Prostate gland (tissue), 2 donors: ENCODE data around the gene EIF2S2. TPM values are rescaled to one million over a fixed set of nuclear protein-coding genes. Genes with fewer than 3 reads are reported as not detected.

ENCODE experiments used
- DNase-seq: peaks from one replicate; pipeline ENCODE4 v3.0.0-alpha.2; 2019; ENCODE audit warnings: low spot score
- H3K27ac ChIP-seq, 2 donors: fragments of 200-600 bp; sonication (generic); 2 replicates each; pipeline ENCODE4 v1.5.1; 2017 to 2019
- H3K27me3 ChIP-seq: fragments of 200-600 bp; sonication (generic); replicated peaks from 2 replicates; pipeline ENCODE4 v1.5.1; 2019; ENCODE audit not compliant: insufficient read depth
- H3K36me3 ChIP-seq, 2 donors: fragments of 200-600 bp; sonication (generic); 1 replicate in 1 of 2; 2 replicates in 1 of 2; pipeline versions ENCODE4 v1.5.1 to v1.8.1; 2017 to 2019
- H3K4me1 ChIP-seq: fragments of 200-600 bp; sonication (generic); replicated peaks from 2 replicates; pipeline ENCODE4 v1.5.1; 2019
- H3K4me3 ChIP-seq, 2 donors: fragments of 200-600 bp; sonication (generic); 2 replicates each; pipeline ENCODE4 v1.5.1; 2017 to 2019
- H3K9me3 ChIP-seq: fragments of 200-600 bp; sonication (generic); 2 replicates; pipeline ENCODE4 v1.5.1; 2017
- POLR2A ChIP-seq: fragments of 450-650 bp; IDR thresholded peaks from one replicate; pipeline ENCODE4 v1.6.1; 2016; ENCODE audit warnings: antibody characterized with exemption, mild to moderate bottlenecking
- POLR2AphosphoS5 ChIP-seq: sonication (generic); formaldehyde crosslinking; IDR thresholded peaks from one replicate; pipeline ENCODE4 v1.6.1; 2017; ENCODE audit warnings: antibody characterized with exemption
- WGBS: methylation state at CpG from one replicate; pipeline ENCODE4 v1.1.5; 2018; 5-methylcytosine and 5-hydroxymethylcytosine counted together
- intact Hi-C: fragments of 100-400 bp; cut with DNase I; formaldehyde crosslinking; loops from one replicate; pipeline ENCODE4 v1.14.2; 2022
- total RNA-seq, 2 donors: library from RNA; depleted of rRNA; stranded (reverse); fragments of >200 nt; gene quantifications; one replicate each; pipeline ENCODE4 v1.1.0, GENCODE V29; 2016
- TF ChIP-seq, protein P1 (sequence below), 4 experiments: fragments of 200-600 bp in 2 of 4; fragments of 450-650 bp in 2 of 4; sonication (generic) in 2 of 4; IDR thresholded peaks; 1 replicate in 3 of 4; 2 replicates in 1 of 4; pipeline ENCODE4 v1.5.1; 2016 to 2019; ENCODE audit warnings: antibody characterized with exemption in 4 of 4, mild to moderate bottlenecking in 2 of 4, moderate library complexity in 2 of 4

The EIF2S2 gene
- total RNA-seq, 2 donors from 2014 or later, result 32.7 to 41.0 TPM

DNA sequence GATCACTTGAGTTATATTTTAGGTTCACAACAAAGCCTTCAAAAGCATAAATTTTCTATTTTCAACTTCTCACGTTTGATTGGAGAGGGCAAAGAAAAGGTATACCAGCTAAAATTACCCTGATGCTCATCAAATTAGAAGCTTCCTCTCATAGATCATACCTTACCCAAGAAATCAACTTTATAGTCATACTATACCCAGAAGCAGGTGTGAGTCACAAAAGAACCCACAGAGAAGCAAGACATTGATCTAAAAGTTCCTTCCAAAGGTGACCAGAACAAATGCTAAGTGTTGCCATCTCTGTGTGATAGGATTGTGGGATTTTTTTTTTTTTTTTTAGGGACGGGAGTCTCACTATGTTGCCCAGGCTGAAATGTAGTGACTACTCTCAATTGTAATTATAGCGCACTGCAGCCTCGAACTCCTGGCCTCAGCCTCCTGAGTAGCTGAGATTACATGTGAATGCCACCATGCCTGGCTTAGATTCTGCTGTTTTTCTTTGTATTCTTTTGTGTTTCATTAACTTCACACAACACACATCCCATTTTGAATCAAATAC is 3.3 kb downstream of the EIF2S2 start:
- H3K27me3 ChIP-seq, result no peaks in the 10 kb centered on the region
- no peaks in the 10 kb centered on the region for H3K9me3 ChIP-seq
- H3K36me3 ChIP-seq, result no peaks in the 10 kb centered on the region
- no peak for DNase-seq
- WGBS, result 79% methylated on average over 4 of the region's 4 CpGs
- intact Hi-C loops, result no loop called here
- TF ChIP-seq, protein P1, sequence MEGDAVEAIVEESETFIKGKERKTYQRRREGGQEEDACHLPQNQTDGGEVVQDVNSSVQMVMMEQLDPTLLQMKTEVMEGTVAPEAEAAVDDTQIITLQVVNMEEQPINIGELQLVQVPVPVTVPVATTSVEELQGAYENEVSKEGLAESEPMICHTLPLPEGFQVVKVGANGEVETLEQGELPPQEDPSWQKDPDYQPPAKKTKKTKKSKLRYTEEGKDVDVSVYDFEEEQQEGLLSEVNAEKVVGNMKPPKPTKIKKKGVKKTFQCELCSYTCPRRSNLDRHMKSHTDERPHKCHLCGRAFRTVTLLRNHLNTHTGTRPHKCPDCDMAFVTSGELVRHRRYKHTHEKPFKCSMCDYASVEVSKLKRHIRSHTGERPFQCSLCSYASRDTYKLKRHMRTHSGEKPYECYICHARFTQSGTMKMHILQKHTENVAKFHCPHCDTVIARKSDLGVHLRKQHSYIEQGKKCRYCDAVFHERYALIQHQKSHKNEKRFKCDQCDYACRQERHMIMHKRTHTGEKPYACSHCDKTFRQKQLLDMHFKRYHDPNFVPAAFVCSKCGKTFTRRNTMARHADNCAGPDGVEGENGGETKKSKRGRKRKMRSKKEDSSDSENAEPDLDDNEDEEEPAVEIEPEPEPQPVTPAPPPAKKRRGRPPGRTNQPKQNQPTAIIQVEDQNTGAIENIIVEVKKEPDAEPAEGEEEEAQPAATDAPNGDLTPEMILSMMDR (IDR thresholded peaks at IDR 0.05), result no peak
- H3K4me1 ChIP-seq, result no peaks in the 10 kb centered on the region
- H3K27ac ChIP-seq, result no peak overlapping the region
- no peak overlapping the region for H3K4me3 ChIP-seq

DNA sequence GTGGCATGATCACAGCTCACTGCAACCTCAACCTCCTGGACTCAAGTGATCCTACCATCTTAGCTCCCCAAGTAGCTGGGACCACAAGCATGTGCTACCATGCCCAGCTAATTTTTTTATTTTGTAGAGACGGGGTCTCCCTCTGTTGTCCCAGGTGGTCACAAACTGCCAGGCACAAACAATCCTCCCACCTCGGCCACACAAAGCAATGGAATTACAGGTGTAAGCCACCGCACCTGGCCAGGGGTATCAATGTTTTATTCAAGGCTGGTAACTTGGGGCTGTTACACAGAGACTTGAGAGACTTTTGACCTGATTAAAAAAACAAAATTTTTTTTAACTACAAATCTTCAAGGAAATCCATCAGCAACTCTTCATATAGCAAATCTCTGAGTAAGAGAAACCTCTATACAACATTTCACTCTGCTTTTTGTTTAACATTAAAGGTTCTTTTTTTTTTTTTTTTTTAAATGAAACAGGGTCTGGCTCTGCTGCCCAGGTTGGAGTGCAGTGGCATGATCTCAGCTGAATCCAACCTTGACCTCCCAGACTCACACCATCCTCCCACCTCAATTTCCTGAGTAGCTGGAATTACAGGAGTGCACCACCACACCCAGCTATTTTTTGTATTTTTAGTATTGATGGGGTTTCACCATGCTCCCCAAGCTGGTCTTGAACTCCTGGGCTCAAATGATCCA is 5.9 kb downstream of the EIF2S2 start:
- 81% methylated on average over 3 of the region's 3 CpGs for WGBS
- H3K36me3 ChIP-seq, result no peaks in the 10 kb centered on the region
- H3K4me1 ChIP-seq, result no peaks in the 10 kb centered on the region
- no peaks in the 10 kb centered on the region for H3K9me3 ChIP-seq
- no peak for DNase-seq
- no peaks in the 10 kb centered on the region for H3K27me3 ChIP-seq
- no peak overlapping the region for H3K27ac ChIP-seq
- TF ChIP-seq POLR2AphosphoS5, result no peak
- no peak for TF ChIP-seq POLR2A
- TF ChIP-seq, protein P1 (IDR thresholded peaks at IDR 0.05), result no peak
- intact Hi-C loops, result no loop called here
- H3K4me3 ChIP-seq, result no peak overlapping the region

DNA sequence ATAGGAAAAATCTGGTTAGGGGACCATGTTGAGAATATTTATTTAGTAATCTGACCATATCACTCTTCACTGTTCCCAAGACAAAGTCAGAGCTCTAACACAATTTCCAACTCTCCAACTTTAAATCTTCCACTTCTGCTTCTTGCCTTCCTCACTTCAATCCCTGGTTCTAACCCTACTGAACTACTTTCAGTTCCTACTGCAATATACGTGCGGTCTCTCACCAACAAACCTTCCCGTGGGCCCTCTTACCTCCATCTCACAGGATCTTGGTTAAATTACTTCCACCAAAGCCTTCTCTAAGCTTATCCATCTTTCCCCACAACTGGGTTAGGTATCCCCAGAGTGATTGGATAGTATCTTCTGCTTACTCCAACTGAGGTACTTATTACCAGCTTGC is 8.0 kb downstream of the EIF2S2 start:
- Histone ChIP-seq H3K9me3 (no peaks in the 10 kb centered on the region), H3K4me3 (no peak overlapping the region)
- DNase-seq, result no peak

DNA sequence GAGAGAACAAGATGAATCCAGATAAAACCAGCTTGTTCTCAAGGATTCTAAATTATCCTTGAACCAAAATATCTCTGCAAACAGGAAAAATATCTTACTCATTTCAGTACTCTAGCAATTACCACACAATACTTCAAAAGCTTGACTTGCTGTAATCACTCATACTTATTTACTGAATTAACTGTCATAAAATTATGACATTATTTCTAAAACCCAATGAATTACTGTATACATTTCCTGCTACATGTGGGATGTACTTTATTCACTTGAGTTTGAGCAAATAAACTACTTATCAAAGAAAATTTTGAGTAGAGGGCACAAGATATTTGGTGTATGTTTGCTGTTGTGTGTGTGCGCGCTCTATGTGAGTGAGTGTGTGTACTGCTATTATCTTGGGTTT is 9.7 kb downstream of the EIF2S2 start:
- 97% methylated on average over 2 of the region's 2 CpGs for WGBS
- intact Hi-C loops, result no loop called here

More for the DNA sequence above, 8.0 kb downstream of the EIF2S2 start:
- H3K27me3 ChIP-seq, result no peaks in the 10 kb centered on the region
- TF ChIP-seq POLR2AphosphoS5 (no peak), POLR2A (no peak)
- TF ChIP-seq, protein P1 (IDR thresholded peaks at IDR 0.05), result no peak
- no peak overlapping the region for H3K27ac ChIP-seq
- peaks cover 0 to 3% of the 10 kb centered on the region in 2 donors for H3K36me3 ChIP-seq
- H3K4me1 ChIP-seq, result no peaks in the 10 kb centered on the region
- intact Hi-C loops, result no loop called here
- 95% methylated on average over 3 of the region's 3 CpGs for WGBS

More for the DNA sequence above, 9.7 kb downstream of the EIF2S2 start:
- DNase-seq, result no peak
- Histone ChIP-seq H3K27me3 (no peaks in the 10 kb centered on the region), H3K27ac (no peak overlapping the region), H3K36me3 (peaks cover 0 to 3% of the 10 kb centered on the region in 2 donors), H3K4me3 (no peak overlapping the region), H3K4me1 (no peaks in the 10 kb centered on the region), H3K9me3 (no peaks in the 10 kb centered on the region)
- TF ChIP-seq POLR2AphosphoS5 (no peak), POLR2A (no peak)
- TF ChIP-seq, protein P1 (IDR thresholded peaks at IDR 0.05), result no peak
